ENCODE data around the gene CMBL.

CMBL gene

GRCh38 chr5:10332301-10332700 is 24.6 kb upstream of the CMBL start:
- in situ Hi-C loops (cut with HindIII; ENCODE audit: low sequenced_read_pairs): no loop called here
- no peak for TF ChIP-seq CTCF (IDR thresholded peaks at IDR 0.05; ENCODE audit: low read depth, low read length)
- no peak for DNase-seq (ENCODE audit: low read depth, low spot score)
- H3K4me3 ChIP-seq (ENCODE audit: low read depth, low read length): no peak overlapping the region

GRCh38 chr5:10331341-10331796 is 23.7 kb upstream of the CMBL start:
- no peak overlapping the region for H3K4me3 ChIP-seq (ENCODE audit: low read depth, low read length)
- no peak for TF ChIP-seq CTCF (IDR thresholded peaks at IDR 0.05; ENCODE audit: low read depth, low read length)
- peak; percentile 92 for DNase-seq (ENCODE audit: low read depth, low spot score)
- in situ Hi-C loops (cut with HindIII; ENCODE audit: low sequenced_read_pairs): no loop called here

- in situ Hi-C loops (cut with HindIII; ENCODE audit: low sequenced_read_pairs): no loop called here
- H3K4me3 ChIP-seq (ENCODE audit: low read depth, low read length): no peak overlapping the region
- no peak for TF ChIP-seq CTCF (IDR thresholded peaks at IDR 0.05; ENCODE audit: low read depth, low read length)
- no peak for DNase-seq (ENCODE audit: low read depth, low spot score)
Measured at GRCh38 chr5:10330511-10331230, 23.0 kb upstream of the CMBL start.

- DNase-seq (ENCODE audit: low read depth, low spot score): peak; percentile 66
- TF ChIP-seq CTCF (IDR thresholded peaks at IDR 0.05; ENCODE audit: low read depth, low read length): no peak
- in situ Hi-C loops (cut with HindIII; ENCODE audit: low sequenced_read_pairs): no loop called here
- no peak overlapping the region for H3K4me3 ChIP-seq (ENCODE audit: low read depth, low read length)
Measured at GRCh38 chr5:10329820-10330481, 22.2 kb upstream of the CMBL start.

GRCh38 chr5:10329446-10329819 is 21.7 kb upstream of the CMBL start:
- TF ChIP-seq CTCF (IDR thresholded peaks at IDR 0.05; ENCODE audit: low read depth, low read length): no peak
- no peak for DNase-seq (ENCODE audit: low read depth, low spot score)
- H3K4me3 ChIP-seq (ENCODE audit: low read depth, low read length): no peak overlapping the region
- in situ Hi-C loops (cut with HindIII; ENCODE audit: low sequenced_read_pairs): no loop called here

GRCh38 chr5:10328323-10328722 is 20.6 kb upstream of the CMBL start:
- in situ Hi-C loops (cut with HindIII; ENCODE audit: low sequenced_read_pairs): no loop called here
- H3K4me3 ChIP-seq (ENCODE audit: low read depth, low read length): no peak overlapping the region
- peak; percentile 36 for DNase-seq (ENCODE audit: low read depth, low spot score)
- no peak for TF ChIP-seq CTCF (IDR thresholded peaks at IDR 0.05; ENCODE audit: low read depth, low read length)

All from astrocyte of the spinal cord (primary cell).